ENCODE data around the gene AIFM3.

DNA sequence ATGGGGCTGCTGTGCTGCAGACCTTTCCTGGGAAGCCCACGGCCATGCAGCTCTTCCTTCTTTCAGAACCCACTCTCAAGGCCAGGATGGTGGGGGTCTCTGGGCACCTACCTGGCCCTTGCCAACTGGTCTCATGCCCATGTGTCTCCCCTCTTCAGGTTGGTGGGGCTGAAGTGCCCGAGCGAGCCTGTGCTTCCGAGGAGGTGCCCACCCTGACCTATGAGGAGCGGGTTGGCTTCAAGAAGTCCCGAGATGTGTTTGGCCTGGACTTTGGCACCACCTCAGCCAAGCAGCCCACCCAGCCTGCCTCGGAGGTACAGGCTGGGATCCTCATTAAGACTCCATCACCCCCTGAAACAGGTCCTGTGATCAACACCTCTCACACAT is 25.0 kb downstream of the AIFM3 start:
- no peak for TF ChIP-seq EZH2 (IDR thresholded peaks at IDR 0.05)
- no peak for TF ChIP-seq POLR2AphosphoS5 (IDR thresholded peaks at IDR 0.05; ENCODE audit: borderline replicate concordance, low read depth, low read length)
